Activated CD4-positive, alpha-beta T cell treated with anti-CD3 and anti-CD28 coated beads, Interleukin-2, amount 50 U/mL, for 1 hour (primary cell): Measurements from ENCODE around the gene PRIMA1.

Experiments
- DNase-seq: peaks from one replicate; pipeline ENCODE4 v3.0.0-alpha.2; 2020

Gene PRIMA1

GRCh38 chr14:93751946-93752655 lies 36.2 kb downstream of the PRIMA1 start:
- no peak for DNase-seq

DNA sequence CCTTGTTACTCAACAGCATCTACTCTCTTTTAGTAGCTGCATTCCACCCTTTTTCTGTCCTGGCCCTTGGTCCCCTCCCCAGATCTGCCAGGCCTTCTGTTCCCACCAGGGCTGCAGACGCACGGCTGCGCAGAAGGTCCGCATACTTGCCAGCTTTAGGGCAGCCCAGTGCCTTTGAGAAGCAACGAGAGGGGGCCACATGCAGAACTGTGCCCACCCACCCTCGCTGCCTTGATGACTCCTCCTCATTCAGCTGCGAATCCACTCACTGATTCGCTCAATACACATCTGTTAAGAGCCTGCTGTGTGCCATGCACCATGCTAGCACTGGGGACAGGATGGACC lies 39.2 kb downstream of the PRIMA1 start:
- DNase-seq = no peak

GRCh38 chr14:93748208-93749075 lies 39.8 kb downstream of the PRIMA1 start:
- DNase-seq = no peak

GRCh38 chr14:93747560-93747959 lies 40.7 kb downstream of the PRIMA1 start:
- DNase-seq = no peak

DNA sequence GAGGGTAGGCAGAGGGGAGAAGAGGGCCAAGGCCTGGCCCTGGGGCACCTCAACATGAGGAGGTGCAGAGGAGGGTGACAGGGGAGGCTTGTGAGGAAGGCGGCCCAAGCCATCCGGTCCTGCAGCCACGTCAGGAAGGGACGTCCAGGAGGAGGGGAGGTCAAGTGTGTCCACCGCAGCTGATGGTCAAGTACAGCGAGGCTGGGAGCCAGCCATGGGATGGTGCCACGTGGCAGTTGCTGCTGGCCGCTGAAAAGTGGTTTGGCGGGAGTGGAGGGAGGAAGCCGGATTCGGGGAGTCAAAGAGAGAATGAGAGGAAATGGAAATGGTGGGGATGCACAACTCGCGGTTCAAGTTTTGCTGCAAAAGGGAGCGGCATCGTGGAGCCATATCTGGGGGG lies 41.2 kb downstream of the PRIMA1 start:
- no peak for DNase-seq

GRCh38 chr14:93745603-93746273 lies 42.5 kb downstream of the PRIMA1 start:
- no peak for DNase-seq

DNA sequence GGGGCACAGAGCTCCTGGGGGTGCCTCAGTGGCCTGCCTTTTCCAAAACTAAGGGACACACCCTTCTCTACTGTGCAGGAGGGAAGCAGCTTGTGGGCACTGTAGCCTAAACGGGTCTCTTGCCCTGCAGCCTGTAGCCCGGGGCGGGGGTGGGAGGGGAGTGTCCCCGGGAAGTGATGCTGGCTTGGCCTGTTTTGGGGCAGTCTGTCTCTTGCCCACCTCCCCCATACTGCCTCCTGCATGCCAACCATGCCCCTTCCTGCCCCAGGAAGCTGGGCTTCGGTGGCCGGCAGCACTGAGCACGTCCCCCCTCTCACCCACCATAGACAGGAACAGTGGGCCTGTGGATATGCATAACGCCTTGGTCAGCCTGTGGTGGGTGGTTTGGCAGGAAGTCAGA lies 43.4 kb downstream of the PRIMA1 start:
- no peak for DNase-seq

- DNase-seq = no peak
Observed at GRCh38 chr14:93744176-93744575, 44.1 kb downstream of the PRIMA1 start.

DNA sequence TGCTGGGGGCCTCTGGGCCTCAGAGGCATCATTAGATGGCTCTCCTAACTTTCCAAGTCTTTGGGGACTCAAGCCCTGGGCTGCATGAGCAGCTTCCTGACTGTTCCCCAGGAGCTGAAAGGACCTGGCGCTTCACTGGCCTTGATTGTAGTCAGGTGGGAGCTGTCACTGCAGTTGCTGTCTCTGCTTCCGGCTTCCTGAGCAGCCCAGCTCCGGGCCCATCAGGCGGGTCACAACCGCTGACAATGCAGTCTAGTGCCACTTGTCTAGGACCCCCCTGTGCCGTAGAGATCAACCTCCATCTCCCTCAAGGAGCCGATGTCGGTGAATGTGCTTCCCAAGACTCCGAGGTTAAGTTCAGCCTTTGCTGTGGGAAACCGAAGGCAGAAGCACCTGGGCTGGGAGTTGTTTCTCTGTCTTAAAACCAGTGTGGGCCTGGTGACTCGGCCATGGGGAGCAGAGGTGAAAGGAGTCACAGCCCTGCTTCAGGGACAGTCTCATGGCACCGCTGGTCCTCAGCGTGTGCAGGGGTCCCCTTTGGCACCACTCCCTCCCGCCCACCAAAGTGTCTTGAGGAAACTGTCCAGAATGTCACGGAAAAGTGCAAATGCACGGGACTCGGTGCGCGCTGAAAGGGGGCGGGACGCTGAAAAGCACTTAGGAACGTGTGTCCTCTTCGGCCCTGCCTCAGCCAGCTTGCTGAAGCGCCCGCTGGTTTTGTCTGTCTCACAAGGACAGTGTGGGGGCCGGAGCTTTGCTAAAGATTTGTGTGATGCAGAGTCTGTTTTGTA lies 44.8 kb downstream of the PRIMA1 start:
- DNase-seq = no peak

GRCh38 chr14:93742761-93743160 lies 45.5 kb downstream of the PRIMA1 start:
- no peak for DNase-seq

GRCh38 chr14:93741556-93742230 lies 46.6 kb downstream of the PRIMA1 start:
- DNase-seq = no peak

GRCh38 chr14:93737634-93738033 lies 50.7 kb downstream of the PRIMA1 start:
- DNase-seq = no peak

- DNase-seq = no peak
Observed at GRCh38 chr14:93736378-93737014, 51.8 kb downstream of the PRIMA1 start.

GRCh38 chr14:93735206-93735605 lies 53.1 kb downstream of the PRIMA1 start:
- DNase-seq = no peak

DNA sequence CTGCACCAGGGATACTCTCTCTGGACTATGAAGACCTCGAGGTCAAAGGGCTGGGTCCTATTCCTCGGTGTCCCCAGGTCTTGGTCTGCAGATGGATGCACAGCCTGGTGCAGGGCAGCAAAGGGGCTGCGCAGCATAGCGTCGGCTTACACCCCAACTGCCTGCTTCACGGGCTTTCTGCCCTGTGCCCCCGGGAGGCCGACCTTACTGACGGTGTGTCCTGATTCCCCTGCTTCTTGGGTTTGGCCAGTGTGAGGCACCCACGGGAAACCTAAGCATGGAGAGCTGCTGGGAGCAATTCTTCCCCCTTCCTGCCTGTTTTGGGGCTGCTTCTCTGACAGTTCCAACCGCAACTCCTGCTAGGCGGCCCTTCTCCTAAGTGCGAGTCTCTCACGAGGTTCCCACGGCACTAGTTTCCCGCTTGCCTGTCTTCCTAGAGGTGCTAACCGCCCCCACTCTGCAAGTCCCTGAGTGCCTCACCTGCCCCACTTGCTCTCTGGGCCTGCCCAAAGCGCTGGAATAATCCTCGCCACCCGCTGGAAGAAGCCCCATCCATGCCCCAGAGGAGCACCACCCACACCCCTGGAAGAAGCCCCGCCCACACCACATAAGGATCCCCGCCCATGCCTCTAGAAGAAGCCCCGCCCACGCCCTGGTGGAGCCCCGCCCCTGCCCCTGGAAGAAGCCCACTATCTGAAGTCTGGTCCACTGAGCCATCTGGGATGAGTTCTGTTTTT lies 54.0 kb downstream of the PRIMA1 start:
- DNase-seq = no peak

- no peak for DNase-seq
Observed at GRCh38 chr14:93733631-93734030, 54.7 kb downstream of the PRIMA1 start.

- no peak for DNase-seq
Observed at GRCh38 chr14:93733231-93733630, 55.1 kb downstream of the PRIMA1 start.

GRCh38 chr14:93732524-93732923 lies 55.8 kb downstream of the PRIMA1 start:
- DNase-seq = no peak

DNA sequence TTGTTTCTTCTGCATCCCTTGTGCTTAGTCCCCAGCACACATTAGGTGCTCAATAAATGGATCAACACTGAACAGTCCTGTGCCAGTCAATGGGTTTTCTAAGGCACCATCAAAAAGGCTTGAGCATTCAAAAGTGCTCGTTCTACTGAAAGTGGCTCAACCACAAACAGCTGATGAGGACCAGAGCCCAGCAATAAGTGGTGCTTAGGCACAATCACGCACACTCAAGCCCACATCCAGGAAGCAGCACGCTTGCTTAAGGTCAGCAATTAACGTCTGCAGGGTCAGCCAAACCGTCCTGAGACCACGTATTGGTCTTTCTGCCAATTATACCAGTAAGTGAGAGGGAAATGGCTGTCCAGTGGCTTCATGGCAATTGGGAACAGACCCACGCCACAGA lies 56.5 kb downstream of the PRIMA1 start:
- no peak for DNase-seq

DNA sequence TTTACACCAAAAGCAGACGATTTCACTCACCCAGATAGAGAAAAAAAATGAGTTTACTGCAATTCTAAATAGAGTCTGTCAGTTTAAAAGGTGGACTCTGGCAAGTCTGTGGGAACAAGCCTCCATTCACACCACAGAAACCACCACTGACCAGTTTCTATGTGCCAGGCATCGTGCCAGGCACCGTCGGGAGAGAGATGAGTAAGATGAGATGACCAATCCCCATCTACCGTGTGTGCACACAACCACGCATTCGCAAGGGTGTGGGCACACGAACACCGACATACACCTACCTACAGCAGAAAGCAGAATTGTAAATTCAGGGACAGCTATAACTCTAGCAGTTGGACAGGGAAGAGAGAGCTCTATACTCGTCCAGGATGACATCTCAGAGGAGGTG lies 58.3 kb downstream of the PRIMA1 start:
- DNase-seq = no peak

DNA sequence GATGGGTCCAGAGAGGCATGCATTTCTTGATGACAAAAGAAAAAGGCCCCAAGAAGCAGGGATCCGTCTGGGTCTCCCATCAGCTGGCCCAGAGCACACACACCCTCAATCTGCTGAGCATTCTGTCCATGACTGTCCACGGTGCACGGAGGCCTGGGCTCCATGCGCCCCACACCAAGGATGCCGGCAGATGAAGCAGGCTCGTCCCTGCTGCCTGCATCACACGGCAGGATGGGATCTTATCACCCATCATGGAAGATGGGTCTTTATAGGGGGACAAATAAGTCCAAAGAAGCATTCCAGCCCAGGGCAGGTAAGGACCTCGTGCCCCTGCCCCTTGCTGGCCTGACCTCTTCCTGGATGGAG lies 59.7 kb downstream of the PRIMA1 start:
- no peak for DNase-seq
